VCaP (cell line): Measurements from ENCODE around the gene STAC2.

ENCODE experiments used
- H3K27ac ChIP-seq: fragments of 450-650 bp; 2 replicates; pipeline ENCODE4 v1.5.1; 2017
- CTCF ChIP-seq: fragments of 450-650 bp; conservative IDR thresholded peaks from 2 replicates; pipeline ENCODE4 v1.5.1; 2017; ENCODE audit warnings: mild to moderate bottlenecking, moderate library complexity

The STAC2 gene

GRCh38 chr17:39196241-39196807 lies 29.4 kb downstream of the STAC2 start:
- TF ChIP-seq CTCF = no peak

GRCh38 chr17:39195568-39196160 lies 30.1 kb downstream of the STAC2 start:
- no peak overlapping the region for H3K27ac ChIP-seq
- no peak for TF ChIP-seq CTCF

More at GRCh38 chr17:39196241-39196807, 29.4 kb downstream of the STAC2 start:
- H3K27ac ChIP-seq = peak overlapping the region; percentile 81; the same call in 1 of the 2 replicates

- no peak for TF ChIP-seq CTCF
- no peak overlapping the region for H3K27ac ChIP-seq
These were observed 30.7 kb downstream of the STAC2 start for GRCh38 chr17:39194985-39195524.

- no peak for TF ChIP-seq CTCF
These were observed 31.4 kb downstream of the STAC2 start for GRCh38 chr17:39194089-39194984.

GRCh38 chr17:39193346-39193745 lies 32.4 kb downstream of the STAC2 start:
- TF ChIP-seq CTCF = no peak
- H3K27ac ChIP-seq = no peak overlapping the region

More at GRCh38 chr17:39194089-39194984, 31.4 kb downstream of the STAC2 start:
- H3K27ac ChIP-seq = no peak overlapping the region

GRCh38 chr17:39192901-39193300 lies 32.8 kb downstream of the STAC2 start:
- TF ChIP-seq CTCF = no peak
- H3K27ac ChIP-seq = no peak overlapping the region
